GM23338 (cell line): ENCODE results near the gene ARHGAP27.

Source experiments
- CREB1 ChIP-seq: fragments of 250-450 bp; sonication (Bioruptor Pico); IDR thresholded peaks from 2 replicates; pipeline ENCODE4 v1.5.0; 2020; ENCODE audit warnings: low read depth, mild to moderate bottlenecking, moderate library complexity
- CTCF ChIP-seq, 2 experiments: fragments of 200-600 bp in 1 of 2; sonication (generic) in 1 of 2; conservative IDR thresholded peaks; 2 replicates each; pipeline versions ENCODE4 v1.5.1 to v1.6.1; 2016 to 2017; ENCODE audit warnings: antibody characterized with exemption in 2 of 2, low read depth in 2 of 2, mild to moderate bottlenecking in 2 of 2, moderate library complexity in 1 of 2
- ETS1 ChIP-seq: IDR thresholded peaks from 2 replicates; pipeline ENCODE4 v1.6.1; 2016; ENCODE audit warnings: antibody characterized with exemption
- EZH2 ChIP-seq: fragments of 200-600 bp; sonication (generic); IDR thresholded peaks from one replicate; pipeline ENCODE4 v1.8.0; 2017; ENCODE audit warnings: antibody characterized with exemption, mild to moderate bottlenecking, low read depth; ENCODE audit not compliant: unreplicated experiment
- EZH2phosphoT487 ChIP-seq: fragments of 200-600 bp; sonication (generic); IDR thresholded peaks from one replicate; pipeline ENCODE4 v1.8.1; 2018; ENCODE audit warnings: antibody characterized with exemption; ENCODE audit not compliant: unreplicated experiment
- JUNB ChIP-seq: IDR thresholded peaks from one replicate; pipeline ENCODE4 v1.6.1; 2016; ENCODE audit warnings: antibody characterized with exemption; ENCODE audit not compliant: unreplicated experiment
- NANOG ChIP-seq: IDR thresholded peaks from 2 replicates; pipeline ENCODE4 v1.6.1; 2016; ENCODE audit warnings: antibody characterized with exemption, borderline replicate concordance
- POLR2AphosphoS5 ChIP-seq: IDR thresholded peaks from 2 replicates; pipeline ENCODE4 v1.6.1; 2016; ENCODE audit warnings: antibody characterized with exemption, low read depth
- REST ChIP-seq: IDR thresholded peaks from one replicate; pipeline ENCODE4 v1.6.1; 2018; ENCODE audit warnings: antibody characterized with exemption; ENCODE audit not compliant: unreplicated experiment
- STAT1 ChIP-seq: IDR thresholded peaks from one replicate; pipeline ENCODE4 v1.6.1; 2016; ENCODE audit warnings: antibody characterized with exemption; ENCODE audit not compliant: unreplicated experiment
- ZNF114 ChIP-seq: fragments of 250-450 bp; sonication (Bioruptor Pico); IDR thresholded peaks from 2 replicates; pipeline ENCODE4 v1.5.0; 2020; ENCODE audit warnings: mild to moderate bottlenecking, moderate library complexity
- ZNF331 ChIP-seq: fragments of 250-450 bp; sonication (Bioruptor Pico); IDR thresholded peaks from 2 replicates; pipeline ENCODE4 v1.5.0; 2020; ENCODE audit warnings: low read depth, mild to moderate bottlenecking, moderate library complexity
- ZNF462 ChIP-seq: fragments of 250-450 bp; sonication (Bioruptor Pico); IDR thresholded peaks from 2 replicates; pipeline ENCODE4 v1.5.0; 2020; ENCODE audit warnings: mild to moderate bottlenecking, moderate library complexity

GRCh38 chr17:45431531-45432404 is 902 bp downstream of the ARHGAP27 start:
- TF ChIP-seq CTCF (conservative IDR thresholded peaks at IDR 0.05; ENCODE audit: low read depth in 2 of 2) = no peak
- TF ChIP-seq EZH2phosphoT487 = no peak
- TF ChIP-seq REST = no peak
- TF ChIP-seq POLR2AphosphoS5 = no peak; the same call in 1 of the 2 replicates
- no peak; the same call in 1 of the 2 replicates for TF ChIP-seq CREB1 (CRISPR knock-in tag)
- TF ChIP-seq EZH2 = peak; percentile 43
- TF ChIP-seq JUNB = no peak
- no peak for TF ChIP-seq NANOG
- TF ChIP-seq ZNF462 = no peak
- TF ChIP-seq ZNF331 (CRISPR knock-in tag) = no peak
- TF ChIP-seq ETS1 = no peak
- TF ChIP-seq ZNF114 = no peak
- TF ChIP-seq STAT1 = no peak
